Lower leg skin (tissue), 3 donors: ENCODE measurements around the gene IMMP2L.

Source experiments
- CTCF ChIP-seq, 3 donors: fragments of 450-650 bp; IDR thresholded peaks; one replicate each; pipeline ENCODE4 v1.5.1; 2016; ENCODE audit warnings: antibody characterized with exemption in 3 of 3, mild to moderate bottlenecking in 3 of 3, moderate library complexity in 2 of 3
- POLR2A ChIP-seq, 2 donors: fragments of 450-650 bp; IDR thresholded peaks; one replicate each; pipeline ENCODE4 v1.6.1; 2016 to 2017; ENCODE audit warnings: antibody characterized with exemption in 2 of 2, mild to moderate bottlenecking in 1 of 2, moderate library complexity in 1 of 2

GRCh38 chr7:111282626-111283025, 279.7 kb downstream of the IMMP2L start:
- TF ChIP-seq CTCF (IDR thresholded peaks at IDR 0.05) (no peak), POLR2A (IDR thresholded peaks at IDR 0.05) (no peak)
